ENCODE results near the gene KDM4C.

DNA sequence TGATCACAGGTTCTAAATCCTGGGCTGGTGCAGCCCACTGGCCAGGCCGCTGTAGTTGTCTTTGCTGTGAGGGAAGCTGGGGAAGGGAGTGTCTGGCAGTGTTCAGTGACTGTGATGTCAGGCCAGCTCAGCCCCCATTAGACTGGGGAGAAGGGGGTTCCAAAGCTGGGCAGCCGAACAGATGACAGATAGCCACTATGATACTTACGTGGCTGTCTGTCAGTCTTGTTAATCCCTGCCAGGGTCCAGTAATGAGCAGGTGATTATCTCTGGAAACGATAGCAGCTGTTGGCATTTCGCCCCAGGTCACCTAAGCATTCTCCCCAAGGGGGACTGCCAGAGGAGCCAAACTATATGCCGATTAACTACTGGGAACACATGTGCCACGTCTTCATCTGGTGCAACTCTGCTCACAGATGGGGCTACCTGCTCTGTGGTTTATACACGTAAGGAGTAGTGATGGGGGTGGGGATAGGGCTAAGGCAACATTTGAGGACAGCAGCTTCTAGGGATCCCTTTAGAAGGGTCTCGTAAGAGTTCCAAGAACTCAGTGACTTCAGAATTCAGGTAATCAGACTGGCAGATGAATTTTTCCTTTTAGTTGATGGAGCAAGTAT, 396.3 kb downstream of the KDM4C start:
- no peak for TF ChIP-seq SUZ12 (IDR thresholded peaks at IDR 0.05; ENCODE audit: low read depth, low read length)
- TF ChIP-seq NFE2L1 (CRISPR knock-in tag; IDR thresholded peaks at IDR 0.05; ENCODE audit: borderline replicate concordance) = no peak
- no peak for TF ChIP-seq SRSF9 (IDR thresholded peaks at IDR 0.05; ENCODE audit: borderline replicate concordance, insufficient read depth, low read depth, low read length, poor library complexity, severe bottlenecking)
- TF ChIP-seq CTCF (CRISPR knock-in tag; IDR thresholded peaks at IDR 0.05) = no peak
- TF ChIP-seq ESRRA (CRISPR knock-in tag; IDR thresholded peaks at IDR 0.05; ENCODE audit: low read depth) = no peak
